HG02870 (cell line): Measurements from ENCODE around the gene ANKRD36.
"Not testable (repeated sequence)": the region's sequence is repeated elsewhere in the genome, so short reads cannot be mapped to it uniquely, and the experiment has no call there.

ENCODE experiments used
- ATAC-seq: cut with Tn5 transposase; IDR thresholded peaks from one replicate; pipeline ENCODE4 v1.9.1; 2021; ENCODE audit warnings: mild to moderate bottlenecking, moderate library complexity; ENCODE audit not compliant: unreplicated experiment

Gene ANKRD36

DNA sequence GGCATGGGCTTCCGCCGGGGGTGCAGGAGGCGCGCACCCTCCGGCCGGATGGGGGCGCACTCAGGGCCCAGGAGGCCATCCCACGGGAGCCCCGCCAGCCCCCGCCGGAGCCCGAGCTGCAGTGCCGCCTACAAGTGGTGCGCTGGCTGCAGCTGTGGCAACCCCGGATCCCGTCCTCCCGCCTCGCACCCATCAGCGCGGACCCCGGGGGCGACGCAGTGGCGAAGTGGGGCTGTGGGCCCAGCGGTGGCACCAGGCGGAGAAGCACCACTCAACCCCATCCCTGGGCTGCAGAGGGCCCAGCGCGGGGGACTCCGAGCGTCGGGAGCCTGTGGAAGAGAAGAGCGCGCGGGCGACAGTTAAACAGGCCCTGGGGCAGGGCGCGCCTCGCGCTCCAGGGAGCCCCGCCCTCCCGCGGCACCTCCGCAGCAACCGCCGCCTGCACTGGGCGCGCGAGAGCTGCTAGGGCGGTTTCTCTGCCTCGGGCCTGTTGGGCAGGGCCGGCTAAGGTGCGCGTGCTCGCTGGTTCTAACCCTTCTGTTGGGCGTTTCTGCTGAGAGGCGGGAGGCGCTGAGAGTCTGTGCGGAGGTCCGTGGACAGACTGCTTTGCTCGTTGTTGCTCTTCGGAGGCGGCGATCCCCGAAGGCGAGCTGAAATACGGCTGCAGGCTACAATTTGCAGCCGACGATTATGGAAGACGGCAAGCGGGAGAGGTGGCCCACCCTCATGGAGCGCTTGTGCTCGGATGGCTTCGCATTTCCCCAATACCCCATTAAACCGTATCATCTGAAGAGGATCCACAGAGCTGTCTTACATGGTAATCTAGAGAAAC is at the start of gene ANKRD36:
TSS of gene ANKRD36 (plus strand) at position 104 of the 832 bp plus-strand sequence. CDS start at position 691, 587 bp downstream.
- ATAC-seq: peak; percentile 91

DNA sequence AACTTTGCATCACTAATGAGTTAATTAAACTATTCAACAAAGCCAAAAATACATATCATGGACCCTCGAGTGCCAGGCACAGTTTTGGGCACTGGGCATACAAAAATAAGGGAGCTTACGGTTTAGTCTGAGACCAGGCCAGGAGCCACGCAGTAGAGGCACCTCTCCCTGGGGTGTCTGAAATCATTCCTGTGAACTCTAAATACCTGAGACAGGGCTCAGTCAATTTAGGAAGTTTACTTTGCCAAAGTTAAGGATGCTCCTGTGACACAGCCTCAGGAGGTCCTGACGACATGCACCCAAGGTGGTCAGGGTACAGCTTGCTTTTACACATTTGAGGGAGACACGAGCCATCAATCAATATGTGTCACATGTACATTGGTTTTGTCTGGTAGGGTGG is 46.9 kb upstream of the ANKRD36 start:
- ATAC-seq: not testable (repeated sequence)

DNA sequence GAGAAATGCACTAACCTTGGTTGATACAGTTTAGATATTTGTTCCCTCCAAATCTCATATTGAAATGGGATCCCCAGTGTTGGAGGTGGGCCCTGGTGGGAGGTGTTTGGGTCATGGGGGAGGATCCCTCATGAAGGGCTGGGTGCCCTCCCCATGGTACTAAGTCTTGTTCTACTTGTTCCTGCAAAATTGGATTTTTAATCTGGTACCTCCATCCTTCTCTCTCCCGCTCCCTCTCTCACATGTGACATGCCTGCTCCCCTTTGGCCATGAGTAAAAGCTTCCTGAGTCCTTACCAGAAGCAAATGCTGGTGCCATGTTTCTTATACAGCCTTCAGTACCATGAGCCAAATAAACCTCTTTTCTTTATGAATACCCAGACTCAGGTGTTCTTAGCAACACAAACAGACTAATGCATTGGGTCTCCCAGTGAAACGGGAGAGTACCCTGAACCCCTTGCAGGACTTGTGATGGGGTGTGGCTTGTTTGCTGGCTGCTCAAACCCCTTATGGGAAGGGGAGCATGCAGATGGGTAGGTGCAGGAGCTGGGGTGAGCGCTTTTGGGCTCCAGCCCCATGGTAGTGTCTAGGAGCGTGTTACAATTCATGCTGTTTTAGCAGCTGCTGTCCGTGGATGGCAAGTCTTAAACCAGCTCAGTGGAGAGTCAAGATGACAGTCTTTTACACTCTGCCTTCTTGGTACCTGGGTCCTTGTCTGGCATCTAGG is 45.5 kb upstream of the ANKRD36 start:
- no peak for ATAC-seq

DNA sequence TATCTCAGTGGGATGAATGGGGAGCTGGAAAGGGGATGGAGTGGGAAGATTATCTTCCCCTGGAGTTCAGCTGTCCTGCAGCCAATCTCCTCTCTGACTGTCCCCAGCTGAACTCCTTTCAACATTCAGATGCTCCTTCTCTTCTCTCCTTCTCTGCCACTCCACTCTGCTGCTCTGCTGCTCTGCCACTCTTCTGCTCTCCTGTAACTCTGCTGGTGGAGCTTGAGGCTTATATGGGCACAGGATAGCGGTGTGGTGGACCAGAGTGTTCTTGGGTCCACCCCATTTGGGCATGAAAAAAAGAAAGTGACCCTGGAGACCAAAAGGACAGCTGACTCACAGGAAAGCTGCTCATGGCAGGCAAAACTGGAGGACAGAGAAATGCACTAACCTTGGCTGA is 44.9 kb upstream of the ANKRD36 start:
- ATAC-seq: no peak

DNA sequence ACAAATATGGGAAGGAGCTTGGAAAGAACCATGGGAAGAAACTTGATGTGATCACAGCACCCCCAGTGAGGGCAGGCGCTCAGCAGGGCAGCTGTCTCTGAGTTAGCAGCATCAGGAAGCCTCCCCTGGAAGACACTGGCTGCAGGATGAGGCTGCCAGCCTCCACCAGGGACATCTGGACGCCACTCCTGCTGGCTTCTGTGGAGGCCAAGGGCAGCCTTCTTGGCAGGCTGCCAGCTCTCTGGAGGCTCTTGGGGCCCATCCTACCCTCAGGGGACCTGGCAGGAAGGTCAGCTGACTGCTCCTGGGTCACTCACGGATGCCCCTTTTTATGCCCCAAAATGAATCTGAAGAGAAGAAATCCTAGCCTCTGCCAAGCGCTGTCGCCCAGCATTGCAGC is 44.2 kb upstream of the ANKRD36 start:
- ATAC-seq: not testable (repeated sequence)

DNA sequence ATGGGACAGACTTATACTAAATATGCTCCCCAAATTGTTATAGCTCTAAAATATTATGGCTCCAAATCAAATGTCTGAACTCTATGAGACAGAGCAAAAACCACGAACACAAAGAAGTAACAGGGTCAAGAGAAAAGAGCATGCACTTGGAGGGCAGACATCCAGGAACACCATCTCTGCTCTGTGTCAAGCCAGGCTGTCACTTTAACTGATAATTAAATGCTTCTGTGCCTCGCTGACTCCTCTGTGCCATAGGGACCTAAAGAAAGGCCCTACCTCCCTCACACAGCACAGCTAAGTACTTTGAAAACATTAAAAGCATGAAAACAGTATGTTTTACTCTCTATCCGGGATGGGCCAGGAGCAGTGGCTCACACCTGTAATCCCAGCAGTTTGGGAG is 42.0 kb upstream of the ANKRD36 start:
- ATAC-seq: not testable (repeated sequence)

DNA sequence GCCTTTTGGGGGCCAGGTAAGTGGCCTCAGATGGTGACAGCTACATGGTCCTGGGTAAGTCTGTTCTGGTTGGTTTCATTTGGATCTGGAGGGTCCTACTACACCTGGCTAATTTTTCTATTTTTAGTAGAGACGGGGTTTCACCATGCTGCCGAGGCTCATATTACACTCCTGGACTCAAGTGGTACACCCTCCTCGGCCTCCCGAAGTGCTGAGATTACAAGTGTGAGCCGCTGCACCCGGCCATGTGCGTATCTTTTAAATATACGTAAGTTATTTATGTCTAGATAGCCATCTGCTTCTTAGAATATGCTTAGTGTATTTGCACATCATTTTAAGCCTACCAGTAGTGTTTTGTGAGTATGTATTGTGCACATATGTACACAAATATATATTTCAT is 35.7 kb upstream of the ANKRD36 start:
- ATAC-seq: not testable (repeated sequence)

DNA sequence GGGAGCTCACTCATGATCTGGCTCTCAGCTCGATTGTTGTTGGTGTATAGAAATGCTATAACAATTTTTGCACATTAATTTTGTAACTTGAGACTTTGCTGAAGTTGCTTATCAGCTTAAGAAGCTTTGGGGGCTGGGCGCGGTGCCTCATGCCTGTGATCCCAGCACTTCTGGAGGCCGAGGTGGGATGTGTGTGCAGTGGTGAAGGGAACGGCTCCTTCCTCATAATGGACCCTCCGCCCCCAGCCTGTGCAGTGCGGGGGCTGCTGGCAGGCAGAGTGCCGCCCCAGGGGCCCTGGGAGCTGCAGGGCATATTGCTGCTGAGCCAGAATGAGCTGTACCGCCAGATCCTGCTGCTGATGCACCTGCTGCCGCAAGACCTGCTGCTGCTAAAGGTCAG is 32.1 kb upstream of the ANKRD36 start:
- not testable (repeated sequence) for ATAC-seq

DNA sequence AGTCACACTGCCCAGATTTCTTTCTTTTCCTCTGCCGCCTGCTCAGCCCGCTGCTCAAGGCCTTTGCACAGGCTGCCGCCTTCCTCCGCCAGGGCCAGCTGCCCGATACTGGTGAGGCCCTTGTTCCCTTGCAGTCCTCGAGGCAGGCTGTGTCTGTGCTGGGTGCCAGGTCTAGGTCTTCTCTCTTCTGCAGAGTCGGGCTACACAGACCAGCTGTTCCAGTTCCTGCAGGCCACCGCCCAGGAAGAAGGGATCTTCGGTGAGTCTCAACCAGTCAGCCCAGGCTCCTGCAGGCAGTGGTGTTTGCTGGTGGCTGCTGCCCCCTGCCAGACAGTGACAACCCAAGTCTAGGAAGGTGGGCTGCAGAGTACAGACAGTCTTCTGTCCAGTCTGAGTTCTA is 30.7 kb upstream of the ANKRD36 start:
- not testable (repeated sequence) for ATAC-seq

DNA sequence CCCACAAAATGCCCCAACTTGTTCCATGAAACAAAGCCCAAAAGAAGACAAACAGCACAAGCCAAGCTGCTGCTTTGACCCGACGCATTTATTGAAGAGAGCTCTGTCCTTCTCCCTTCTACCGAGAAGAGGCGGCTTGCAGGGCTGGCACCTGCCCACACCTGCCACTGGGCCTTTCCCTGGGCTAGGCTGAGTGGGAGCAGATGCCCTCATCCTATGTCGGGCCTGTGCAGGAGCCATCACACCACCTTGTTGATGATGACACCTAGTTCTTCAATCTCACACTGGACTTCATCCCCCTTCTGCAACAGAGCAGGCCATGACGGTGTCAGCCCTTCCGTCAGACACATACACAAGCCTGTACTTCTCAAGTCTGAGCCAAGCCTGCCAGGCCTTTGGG is 29.4 kb upstream of the ANKRD36 start:
- ATAC-seq: not testable (repeated sequence)

DNA sequence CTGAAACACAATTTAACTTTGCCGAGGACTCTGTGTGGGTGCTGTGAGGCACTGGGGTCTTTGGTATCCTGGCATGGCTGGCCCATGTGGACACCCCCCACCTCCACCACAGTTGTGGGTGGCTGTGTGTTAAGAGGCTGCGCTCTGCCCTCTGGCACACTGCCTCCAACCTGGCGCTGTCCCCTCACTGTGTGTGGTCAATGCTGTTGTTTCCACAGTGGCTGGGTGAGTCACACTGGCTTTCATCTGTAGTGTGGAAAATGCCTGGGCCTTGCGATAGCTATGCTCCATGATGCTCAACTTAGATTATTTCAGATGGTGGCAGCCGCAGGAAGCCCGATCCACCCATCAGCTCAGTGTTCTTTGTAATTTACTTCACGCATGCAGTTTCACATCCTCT is 27.9 kb upstream of the ANKRD36 start:
- ATAC-seq: not testable (repeated sequence)

DNA sequence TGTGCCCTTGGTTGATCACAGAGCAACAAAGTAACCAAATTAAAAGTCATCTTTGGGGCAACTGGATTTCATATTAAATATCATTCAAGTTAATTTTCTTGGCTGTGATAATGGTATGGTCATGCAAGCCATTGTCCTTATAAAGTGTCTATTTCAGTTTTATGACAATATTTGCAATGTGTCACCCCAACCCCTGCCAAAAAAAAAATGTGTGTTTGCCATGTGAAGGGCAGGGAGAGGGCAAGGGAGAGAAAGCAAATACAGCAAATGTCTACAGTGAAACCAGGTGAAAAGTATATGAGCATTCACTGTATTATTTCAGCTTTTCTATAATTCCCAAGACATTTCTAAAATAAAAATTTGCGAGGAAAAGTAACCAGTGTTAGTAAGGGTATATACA is 24.2 kb upstream of the ANKRD36 start:
- not testable (repeated sequence) for ATAC-seq

DNA sequence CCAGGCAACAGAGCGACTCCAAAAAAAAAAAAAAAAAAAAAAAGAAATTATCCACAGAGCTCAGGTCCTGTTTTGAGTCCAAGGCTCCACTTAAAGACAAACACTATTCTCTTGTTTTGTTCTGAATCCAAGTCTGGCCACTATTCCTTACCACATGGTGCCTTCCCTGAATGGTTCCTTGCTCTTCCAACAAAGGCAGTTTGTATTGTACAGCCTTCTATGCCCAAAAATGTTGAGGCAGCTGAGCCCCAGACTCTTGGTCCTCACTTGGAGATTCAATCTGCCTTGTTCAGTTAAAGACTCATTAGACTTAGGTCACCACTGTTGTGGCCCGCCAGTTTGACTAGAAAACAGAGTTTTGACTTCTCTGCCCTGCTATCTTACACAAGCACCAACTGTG is 20.0 kb upstream of the ANKRD36 start:
- not testable (repeated sequence) for ATAC-seq

DNA sequence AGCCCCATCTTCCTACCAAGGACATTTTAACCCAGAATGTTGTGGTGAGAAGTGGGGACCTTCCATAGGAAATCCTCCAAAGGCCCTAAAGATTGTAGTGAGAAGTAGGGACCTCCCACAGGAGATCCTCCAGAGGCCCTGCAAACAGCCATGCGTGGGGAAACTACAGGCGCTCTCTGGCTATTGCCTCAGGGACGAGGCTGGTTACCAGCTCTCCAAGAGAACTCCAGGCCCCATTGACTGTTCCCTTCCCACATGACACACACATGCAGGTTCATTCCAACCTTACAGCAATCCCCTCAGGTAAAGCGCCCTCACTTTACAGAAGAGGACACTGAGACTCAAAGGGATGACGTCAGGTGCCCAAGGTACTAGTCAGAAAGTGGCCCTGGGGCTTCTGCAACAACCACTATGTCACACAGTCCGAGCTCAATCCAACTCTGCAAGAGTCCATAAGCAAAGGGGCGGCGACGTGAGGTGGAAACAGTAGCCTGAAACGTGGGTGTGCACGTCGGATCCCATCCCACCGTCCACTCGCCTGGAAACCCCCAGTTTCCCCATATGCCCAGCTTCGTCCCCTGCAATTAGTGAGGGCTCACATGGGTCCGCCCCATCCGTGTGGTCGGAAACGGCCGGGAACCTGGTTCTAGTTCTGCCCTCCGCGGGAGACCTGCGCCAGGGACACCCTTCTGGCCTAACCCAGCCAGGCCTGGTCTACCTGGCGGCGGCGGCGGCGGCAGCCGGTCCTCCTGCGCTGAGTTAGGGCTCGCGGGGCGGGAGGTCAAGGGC is 18.8 kb upstream of the ANKRD36 start:
- ATAC-seq: peak; percentile 40

DNA sequence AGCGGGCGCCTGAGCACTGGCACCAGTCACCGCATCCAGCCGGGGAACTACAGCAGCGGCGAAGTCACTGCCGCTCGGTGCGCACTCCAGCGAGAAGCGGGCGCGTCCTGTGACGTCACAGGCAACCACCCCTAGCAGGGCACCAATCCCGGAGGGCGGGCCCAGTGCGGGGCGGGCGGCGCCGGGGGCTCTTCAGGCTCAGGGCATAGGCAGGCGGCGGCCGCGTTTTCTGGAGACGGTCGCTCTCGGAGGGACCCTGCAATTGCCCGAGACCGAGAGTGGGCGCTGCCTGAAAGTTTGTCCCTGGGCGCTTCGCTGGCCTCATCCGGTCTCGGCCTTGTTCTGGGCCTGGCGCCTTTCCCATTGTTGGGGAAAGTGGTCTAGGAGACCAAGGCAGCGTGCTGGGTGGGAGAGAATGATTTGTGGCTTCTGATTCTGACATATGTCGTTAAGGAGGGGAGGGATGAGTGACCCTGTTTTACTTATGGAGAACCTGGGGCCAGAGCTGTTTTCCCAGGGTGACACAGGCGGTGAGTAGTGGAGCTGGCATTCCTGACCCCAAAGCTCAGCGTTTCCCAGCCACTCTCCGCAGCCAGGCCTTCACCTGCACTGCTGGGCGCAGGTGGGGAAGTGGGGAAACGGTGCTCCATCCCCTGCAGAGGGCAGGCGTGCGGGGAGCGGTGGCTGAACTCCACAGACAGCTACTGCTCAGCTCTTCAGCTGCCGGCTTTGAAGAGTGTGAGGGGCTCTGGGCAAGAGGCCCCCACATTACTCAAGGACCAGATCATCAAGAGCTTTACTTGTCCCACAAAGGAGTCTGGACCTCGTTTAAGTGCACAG is 18.0 kb upstream of the ANKRD36 start, which contains the start of gene FAHD2B:
TSS of gene FAHD2B (minus strand) at position 111 of the 840 bp plus-strand sequence. CDS start 3,176 bp downstream, outside the sequence.
- peak; percentile 87 for ATAC-seq

DNA sequence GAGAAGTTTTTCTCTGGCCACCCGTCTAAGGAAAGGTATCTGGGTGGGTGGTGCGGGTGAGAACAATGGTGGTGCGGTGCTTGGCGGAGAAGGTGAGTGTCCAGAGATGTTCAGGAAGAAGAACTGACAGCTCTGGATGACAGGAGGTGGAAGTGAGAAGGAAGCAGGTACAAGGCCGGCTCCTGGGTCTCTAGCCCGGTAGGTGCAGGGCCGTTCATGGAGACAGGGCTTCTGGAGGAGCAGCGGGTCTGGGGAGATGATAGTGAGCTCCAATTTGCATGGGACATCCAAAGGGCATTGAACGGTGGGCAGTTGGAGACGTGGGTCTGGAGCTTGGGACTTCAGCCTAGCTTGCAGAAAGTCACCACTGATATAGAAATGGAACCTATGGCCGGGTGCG is 17.3 kb upstream of the ANKRD36 start:
- no peak for ATAC-seq

DNA sequence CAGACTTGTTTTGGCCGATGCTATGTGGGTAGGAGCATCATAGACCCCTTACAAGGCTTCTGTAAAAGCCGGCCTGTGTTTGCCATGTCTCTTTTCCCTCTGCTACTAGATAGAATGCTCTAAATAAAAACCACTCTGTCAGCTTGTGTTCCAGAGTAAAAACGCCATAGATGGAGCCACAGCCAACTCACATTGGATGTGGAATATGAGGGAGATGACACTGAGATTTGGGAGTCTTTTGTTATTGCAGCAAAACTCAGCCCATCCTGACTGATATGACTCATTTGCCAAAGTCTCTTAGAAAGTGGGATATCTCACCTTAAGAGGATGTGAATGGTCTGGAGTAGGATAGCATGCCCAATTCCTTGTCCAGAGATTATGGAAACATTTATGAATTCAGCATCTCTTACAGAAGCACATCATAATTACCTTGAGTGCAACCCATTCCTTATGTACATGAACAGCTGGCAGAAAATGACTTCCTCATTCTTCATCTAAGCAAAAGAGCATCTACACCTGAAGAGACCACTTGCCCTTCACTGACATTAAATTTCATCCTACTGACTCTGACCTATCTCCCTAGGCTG is 14.1 kb upstream of the ANKRD36 start:
- ATAC-seq: not testable (repeated sequence)

DNA sequence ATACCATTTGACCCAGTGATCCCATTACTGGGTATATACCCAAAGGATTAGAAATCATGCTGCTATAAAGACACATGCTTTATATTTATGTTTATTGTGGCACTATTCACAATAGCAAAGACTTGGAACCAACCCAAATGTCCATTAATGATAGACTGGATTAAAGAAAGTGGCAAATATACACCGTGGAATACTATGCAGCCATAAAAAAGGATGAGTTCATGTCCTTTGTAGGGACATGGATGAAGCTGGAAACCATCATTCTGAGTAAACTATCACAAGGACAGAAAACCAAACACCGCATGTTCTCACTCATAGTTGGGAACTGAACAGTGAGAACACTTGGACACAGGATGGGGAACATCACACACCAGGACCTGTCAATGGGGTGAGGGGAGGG is 6.1 kb upstream of the ANKRD36 start:
- ATAC-seq: not testable (repeated sequence)

DNA sequence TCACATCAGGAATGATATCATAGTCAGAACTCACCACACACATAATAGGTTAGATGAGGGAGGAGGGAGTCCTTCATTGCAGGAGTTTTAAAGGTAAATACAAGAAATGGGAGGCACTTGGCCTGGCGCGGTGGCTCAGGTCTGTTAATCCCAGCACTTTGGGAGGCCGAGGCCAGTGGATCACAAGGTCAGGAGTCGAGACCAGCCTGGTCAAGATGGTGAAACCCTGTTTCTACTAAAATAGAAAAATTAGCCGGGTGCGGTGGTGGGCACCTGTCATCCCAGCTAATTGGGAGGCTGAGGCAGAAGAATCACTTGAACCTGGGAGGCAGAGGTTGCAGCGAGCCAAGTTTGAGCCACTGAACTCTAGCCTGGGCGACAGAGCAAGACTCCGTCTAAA is 1.7 kb upstream of the ANKRD36 start:
- not testable (repeated sequence) for ATAC-seq
